HG03575 (cell line): Measurements from ENCODE around the gene LSMEM2.
A peak's percentile ranks its signal among the peaks of the same experiment; 100 is the strongest.
"Not testable (repeated sequence)": the region's sequence is repeated elsewhere in the genome, so short reads cannot be mapped to it uniquely, and the experiment has no call there.

Source experiments
- ATAC-seq: cut with Tn5 transposase; IDR thresholded peaks from one replicate; pipeline ENCODE4 v1.9.1; 2021; ENCODE audit not compliant: unreplicated experiment, insufficient number of reproducible peaks, low FRiP score; ENCODE audit errors: extremely low read depth

LSMEM2 gene

GRCh38 chr3:50274371-50275104 lies 4.3 kb upstream of the LSMEM2 start:
- no peak for ATAC-seq

DNA sequence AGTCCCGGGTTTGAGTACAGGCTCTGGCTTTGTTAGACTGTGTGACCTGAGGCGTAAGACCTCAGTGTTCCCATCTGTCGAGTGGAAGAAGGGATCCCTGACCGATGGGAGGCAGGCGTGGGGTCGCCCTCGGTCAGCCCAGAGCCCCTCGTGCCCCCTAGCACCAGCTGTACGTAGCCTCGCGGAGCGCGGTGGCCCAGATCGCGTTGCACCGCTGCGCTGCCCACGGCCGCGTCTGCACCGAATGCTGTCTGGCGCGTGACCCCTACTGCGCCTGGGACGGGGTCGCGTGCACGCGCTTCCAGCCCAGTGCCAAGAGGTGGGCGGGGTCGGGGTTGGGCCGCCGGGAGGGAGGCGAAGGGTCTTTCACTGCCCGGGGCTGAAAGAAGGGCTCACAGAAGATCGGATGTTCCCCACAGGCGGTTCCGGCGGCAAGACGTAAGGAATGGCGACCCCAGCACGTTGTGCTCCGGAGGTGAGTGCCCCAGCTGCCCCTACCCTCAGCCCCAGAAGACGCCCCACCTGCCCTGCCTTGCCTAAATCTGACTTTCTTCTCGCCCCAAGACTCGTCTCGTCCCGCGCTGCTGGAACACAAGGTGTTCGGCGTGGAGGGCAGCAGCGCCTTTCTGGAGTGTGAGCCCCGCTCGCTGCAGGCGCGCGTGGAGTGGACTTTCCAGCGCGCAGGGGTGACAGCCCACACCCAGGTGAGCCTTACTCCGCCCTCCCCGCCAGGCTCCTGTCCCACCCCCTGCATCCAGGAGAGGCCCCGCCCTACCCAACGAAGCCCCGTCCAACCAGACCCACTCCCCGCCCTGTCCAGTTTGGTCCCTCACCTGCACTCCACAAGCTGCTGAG lies 3.5 kb upstream of the LSMEM2 start:
- no peak for ATAC-seq

GRCh38 chr3:50275996-50276761 lies 2.7 kb upstream of the LSMEM2 start:
- ATAC-seq: no peak

GRCh38 chr3:50276762-50277101 lies 2.2 kb upstream of the LSMEM2 start:
- no peak for ATAC-seq

DNA sequence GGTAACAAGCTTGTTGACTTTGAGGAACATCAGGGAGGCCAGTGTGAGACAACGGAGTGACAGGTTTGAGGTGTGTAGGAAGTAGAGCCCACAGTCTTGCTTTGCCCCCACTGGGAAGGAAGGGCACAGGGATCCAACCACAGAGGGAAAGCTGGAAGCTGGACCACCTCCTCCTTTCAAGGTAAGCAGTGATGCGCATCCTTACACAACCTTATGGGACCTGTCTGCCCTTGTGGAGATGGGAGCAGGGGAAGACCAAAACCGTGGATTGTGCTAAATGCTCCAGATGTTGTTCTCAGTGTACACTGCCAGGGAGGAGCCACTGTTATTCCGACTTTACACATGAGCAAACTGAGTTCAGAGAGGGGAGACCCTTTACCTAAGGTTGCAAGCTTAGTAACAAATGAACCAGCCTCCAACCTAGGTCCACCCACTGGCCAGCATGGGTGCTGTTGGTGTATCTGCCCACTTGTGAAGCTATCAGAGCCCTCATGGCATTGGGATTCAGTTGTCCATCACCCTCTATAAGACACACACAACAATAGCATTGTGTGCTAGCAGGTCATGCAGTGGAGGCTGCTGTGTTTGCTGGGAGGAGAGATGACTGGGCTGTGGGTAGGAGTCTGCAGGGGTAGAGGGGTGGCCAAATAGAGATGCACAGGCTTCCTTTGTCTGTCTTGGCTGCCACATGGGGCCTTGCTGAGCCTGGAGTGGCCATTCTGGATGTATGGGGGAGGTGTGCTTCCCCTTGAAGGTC lies 586 bp upstream of the LSMEM2 start:
- ATAC-seq: no peak

- ATAC-seq: no peak
Observed at GRCh38 chr3:50279255-50280016, 549 bp downstream of the LSMEM2 start.

DNA sequence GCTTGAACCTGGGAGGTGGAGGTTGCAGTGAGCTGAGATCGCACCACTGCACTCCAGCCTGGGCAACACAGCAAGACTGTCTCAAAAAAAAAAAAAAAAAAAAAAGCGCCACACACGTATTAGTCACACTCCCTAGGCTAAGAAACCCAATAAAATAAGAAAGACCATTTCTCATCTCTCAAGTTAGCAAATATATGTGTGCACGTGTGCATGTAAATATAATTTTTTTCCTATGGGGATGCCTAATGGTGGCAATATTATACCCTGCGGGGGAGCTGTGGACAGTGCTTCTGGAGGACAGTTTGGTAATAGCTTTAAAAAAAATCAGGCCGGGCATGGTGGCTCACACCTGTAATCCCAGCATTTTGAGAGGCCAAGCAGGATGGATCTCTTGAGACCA lies 5.2 kb downstream of the LSMEM2 start:
- ATAC-seq: not testable (repeated sequence)

DNA sequence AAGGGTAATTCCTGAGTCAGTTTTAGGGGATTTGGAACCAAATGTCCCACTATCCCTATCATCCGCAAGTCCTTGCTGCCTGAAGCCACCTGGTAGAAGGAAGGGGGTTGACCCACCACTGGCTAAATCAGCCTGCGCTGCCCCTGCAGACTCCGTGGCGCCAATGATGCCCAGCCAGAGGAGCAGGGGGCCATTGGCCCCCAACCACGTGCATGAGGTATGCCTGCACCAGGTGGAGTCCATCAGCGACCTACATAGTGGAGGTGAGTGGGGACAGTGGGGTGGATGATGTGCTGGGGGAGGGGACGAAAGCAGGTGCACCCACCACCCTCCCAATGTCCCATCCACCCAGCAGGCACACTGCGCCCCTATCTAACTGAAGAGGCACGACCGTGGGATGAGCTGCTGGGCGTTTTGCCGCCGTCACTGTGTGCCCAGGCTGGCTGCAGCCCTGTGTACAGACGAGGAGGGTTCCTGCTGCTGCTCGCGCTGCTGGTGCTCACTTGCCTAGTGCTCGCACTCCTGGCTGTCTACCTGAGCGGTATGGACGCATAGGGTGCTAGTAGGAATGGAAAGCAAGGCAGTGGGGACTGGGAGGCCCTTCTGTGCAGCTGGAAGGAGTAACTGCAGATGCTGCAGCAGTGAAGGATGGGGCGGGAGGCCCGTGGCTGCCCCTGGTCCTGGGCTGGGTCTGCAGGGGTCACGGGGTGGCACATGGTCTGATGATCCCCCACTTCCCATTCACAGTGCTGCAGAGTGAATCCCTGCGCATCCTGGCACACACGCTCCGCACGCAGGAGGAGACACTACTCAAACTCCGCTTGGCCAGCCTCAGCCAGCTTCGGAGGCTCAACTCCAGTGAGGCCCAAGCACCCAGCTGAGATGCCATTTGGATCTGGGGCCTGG lies 7.7 kb downstream of the LSMEM2 start:
- no peak for ATAC-seq

GRCh38 chr3:50287262-50287661 lies 8.4 kb downstream of the LSMEM2 start:
- no peak for ATAC-seq

- ATAC-seq: no peak
Observed at GRCh38 chr3:50288387-50289007, 9.6 kb downstream of the LSMEM2 start.

GRCh38 chr3:50289130-50289529 lies 10.2 kb downstream of the LSMEM2 start:
- no peak for ATAC-seq

DNA sequence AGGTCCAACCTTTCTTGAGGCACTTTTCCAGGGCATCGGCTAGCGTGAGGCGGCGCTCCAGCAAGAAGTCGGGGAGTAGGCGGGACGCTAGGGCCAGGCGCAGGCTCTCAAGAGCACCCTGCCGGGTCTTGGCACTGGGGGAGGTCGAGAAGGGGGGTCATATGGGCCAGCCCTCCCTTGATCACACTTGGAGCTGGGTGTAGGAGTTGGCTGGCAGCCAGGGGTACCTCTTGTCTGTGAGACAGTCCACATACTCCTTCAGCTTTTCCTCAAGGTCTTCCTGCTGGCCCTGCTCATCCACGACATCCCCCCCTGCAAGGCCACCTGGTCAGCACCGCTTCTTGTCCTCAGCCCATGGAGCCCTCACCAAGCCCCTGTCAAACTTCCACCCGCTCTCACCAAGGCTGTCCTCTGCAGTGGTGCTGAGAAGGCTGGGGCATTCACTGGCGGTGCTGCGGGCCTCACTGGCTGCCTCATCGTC lies 11.3 kb downstream of the LSMEM2 start:
- ATAC-seq: no peak

DNA sequence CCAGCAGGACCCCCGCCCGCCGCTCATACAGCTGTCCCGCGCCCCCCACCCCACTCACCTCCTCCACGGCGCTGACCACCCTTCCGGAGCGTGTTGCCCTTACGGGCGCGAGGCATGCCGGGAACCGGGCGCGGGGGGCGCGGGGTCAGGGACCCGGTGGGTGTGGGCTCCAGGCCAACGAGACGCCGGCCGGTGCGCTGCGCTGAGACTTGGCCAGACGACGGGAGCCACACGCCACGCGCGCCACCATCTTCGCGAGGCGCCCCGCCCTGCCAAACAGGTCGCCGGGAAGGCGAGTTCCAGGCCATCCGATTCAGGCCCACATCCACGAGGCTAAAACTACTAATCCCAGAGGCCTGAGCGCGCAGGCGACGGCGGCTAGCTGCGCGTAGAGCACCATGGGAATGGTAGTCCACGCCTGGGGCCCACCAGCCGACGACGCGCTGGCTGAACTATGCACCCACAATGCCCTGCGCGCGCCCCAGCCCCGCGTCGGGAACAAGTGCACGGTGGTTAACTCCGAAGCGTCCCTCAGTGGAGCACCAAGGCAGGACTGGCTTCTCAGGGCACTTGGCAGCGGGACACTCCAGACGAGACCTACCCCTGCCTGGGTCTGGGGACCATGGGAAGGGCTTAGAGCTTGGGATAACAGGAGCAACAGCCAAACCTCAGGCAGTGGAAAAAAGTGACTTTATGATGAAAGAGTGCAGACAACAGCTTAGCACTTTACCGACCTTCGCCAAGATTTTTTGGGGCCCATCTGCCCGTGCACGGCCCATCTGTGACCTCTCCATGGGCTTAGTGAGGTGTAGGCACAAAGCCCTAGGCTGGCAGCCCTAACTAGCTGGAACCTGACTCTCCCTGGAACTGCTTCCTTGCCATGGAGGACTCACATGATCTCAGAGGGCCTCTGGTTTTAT lies 13.5 kb downstream of the LSMEM2 start, which contains the start of gene IFRD2:
Gene IFRD2, minus strand, starts transcription at position 271 of the 920 bp plus-strand sequence. Its CDS starts 155 bp downstream, at position 116.
- ATAC-seq: peak; percentile 58

DNA sequence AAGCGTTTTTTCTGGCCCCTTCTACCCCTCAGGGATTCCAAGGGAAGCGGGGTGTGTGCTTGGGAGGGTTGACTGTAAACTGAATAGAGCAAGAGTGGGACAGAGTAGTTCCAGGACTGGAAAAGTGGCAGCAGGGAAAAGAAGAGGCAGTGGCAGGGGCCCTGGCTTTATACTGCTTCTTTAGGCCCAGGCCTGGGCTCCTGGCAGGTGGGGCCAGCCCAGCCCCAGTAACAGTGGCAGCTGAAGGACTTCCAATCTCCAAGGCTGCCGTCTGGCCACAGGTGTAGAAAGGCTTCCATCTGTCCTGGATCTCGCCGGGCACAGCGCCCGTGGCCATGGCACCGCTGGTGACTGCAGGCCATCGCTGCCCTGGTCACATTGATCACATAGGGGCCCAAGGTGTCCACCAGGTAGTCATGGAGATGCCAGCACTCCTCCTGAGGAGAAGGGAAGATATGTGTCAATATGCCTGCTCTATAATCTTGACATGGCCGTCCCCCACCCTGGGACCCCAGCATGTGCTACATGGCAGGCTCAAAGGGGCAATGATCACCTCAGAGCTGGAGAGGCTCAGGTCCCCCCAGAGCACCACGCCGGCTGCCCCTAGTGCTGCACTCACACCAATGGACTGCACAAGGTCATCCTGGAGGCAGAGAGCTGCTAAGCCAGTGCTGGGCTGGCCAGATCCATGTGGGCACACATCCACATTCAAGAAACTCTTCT lies 14.4 kb downstream of the LSMEM2 start:
- no peak for ATAC-seq

DNA sequence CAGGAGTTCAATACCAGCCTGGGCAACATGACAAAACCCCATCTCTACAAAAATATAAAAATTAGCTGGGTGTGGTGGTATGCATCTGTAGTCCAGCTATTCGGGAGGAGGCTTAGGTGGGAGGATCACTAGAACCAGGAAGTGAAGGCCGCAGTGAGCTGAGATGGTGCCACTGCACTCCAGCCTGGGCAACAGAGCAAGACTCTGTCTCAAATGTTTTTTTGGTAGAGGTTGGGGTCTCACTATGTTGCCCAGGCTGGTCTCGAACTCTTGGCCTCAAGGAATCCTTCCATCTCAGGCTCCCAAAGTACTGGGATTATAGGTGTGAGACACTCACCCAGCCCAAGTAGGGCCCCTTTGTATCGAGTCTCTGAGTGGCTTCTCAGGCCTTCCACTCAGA lies 15.2 kb downstream of the LSMEM2 start:
- ATAC-seq: no peak
